ENCODE results near the gene NOL4L. TPM values are rescaled to one million over a fixed set of nuclear protein-coding genes. Genes with fewer than 3 reads are reported as not detected.

Gene NOL4L
- polyA plus RNA-seq, 3 donors, result 1.1 to 30.9 (median 2.8) TPM

GRCh38 chr20:32490942-32491763, 94.0 kb downstream of the NOL4L start:
- Histone ChIP-seq H2AFZ (ENCODE audit: insufficient read depth, low read depth, low read length, poor library complexity, severe bottlenecking) (no peak overlapping the region), H3K4me2 (replicated peaks; ENCODE audit: extremely low read depth, low read length, poor library complexity, severe bottlenecking) (no peak overlapping the region), H4K20me1 (ENCODE audit: insufficient read depth, low read length) (peaks cover 8% of the 10 kb centered on the region), H3K79me2 (ENCODE audit: insufficient read depth, low read length) (no peaks in the 10 kb centered on the region), H3K27me3 (ENCODE audit: control insufficient read depth in 2 of 2, insufficient read depth in 2 of 2, low read length in 2 of 2) (no peaks in the 10 kb centered on the region), H3K9me3 (replicated peaks in 1 of 2; ENCODE audit: control insufficient read depth in 1 of 2, insufficient read depth in 1 of 2, low read length in 2 of 2) (no peaks in the 10 kb centered on the region), H3K4me3 (replicated peaks in 1 of 3; ENCODE audit: low read depth in 2 of 3, low read length in 3 of 3) (no peak overlapping the region), H3K36me3 (replicated peaks in 1 of 2; ENCODE audit: control insufficient read depth in 1 of 2, insufficient read depth in 2 of 2, low read length in 2 of 2) (no peaks in the 10 kb centered on the region), H3K4me1 (ENCODE audit: control insufficient read depth in 1 of 2, insufficient read depth in 2 of 2, low read length in 2 of 2) (peaks cover 6 to 9% of the 10 kb centered on the region in 2 donors), H3K9ac (ENCODE audit: insufficient read depth, low read length, poor library complexity, severe bottlenecking) (no peak overlapping the region), H3K27ac (ENCODE audit: low read depth in 1 of 2, low read length in 2 of 2) (no peak overlapping the region)
- peaks cover 0 to 2% (median 0%) of the 10 kb centered on the region in 7 donors for H3K9me3 Mint-ChIP-seq
- H3K4me3 Mint-ChIP-seq, result no peak overlapping the region
- no peak overlapping the region for H3K27ac Mint-ChIP-seq
- H3K36me3 Mint-ChIP-seq, result peaks cover 4 to 7% of the 10 kb centered on the region in 2 donors
- H3K4me1 Mint-ChIP-seq, result peaks cover 15% of the 10 kb centered on the region
- no peak for TF ChIP-seq CTCF (IDR thresholded peaks at IDR 0.05)
- DNase-seq, result no peak
- intact Hi-C loops (cut with micrococcal nuclease), result no loop called here
- peaks cover 0 to 3% (median 2%) of the 10 kb centered on the region in 3 donors for H3K27me3 Mint-ChIP-seq (ENCODE audit: low read depth in 3 of 3)
- WGBS (ENCODE audit: insufficient coverage), result 97% methylated on average over 11 of the region's 14 CpGs

GRCh38 chr20:32488066-32488838, 96.9 kb downstream of the NOL4L start:
- DNase-seq, result no peak
- Histone ChIP-seq H3K27me3 (ENCODE audit: control insufficient read depth in 2 of 2, insufficient read depth in 2 of 2, low read length in 2 of 2) (no peaks in the 10 kb centered on the region), H3K27ac (ENCODE audit: low read depth in 1 of 2, low read length in 2 of 2) (no peak overlapping the region), H3K9me3 (replicated peaks in 1 of 2; ENCODE audit: control insufficient read depth in 1 of 2, insufficient read depth in 1 of 2, low read length in 2 of 2) (no peaks in the 10 kb centered on the region), H3K4me1 (ENCODE audit: control insufficient read depth in 1 of 2, insufficient read depth in 2 of 2, low read length in 2 of 2) (peaks cover 17 to 24% of the 10 kb centered on the region in 2 donors), H3K4me3 (replicated peaks in 1 of 3; ENCODE audit: low read depth in 2 of 3, low read length in 3 of 3) (no peak overlapping the region), H3K79me2 (ENCODE audit: insufficient read depth, low read length) (no peaks in the 10 kb centered on the region), H3K9ac (ENCODE audit: insufficient read depth, low read length, poor library complexity, severe bottlenecking) (no peak overlapping the region), H2AFZ (ENCODE audit: insufficient read depth, low read depth, low read length, poor library complexity, severe bottlenecking) (no peak overlapping the region), H3K36me3 (replicated peaks in 1 of 2; ENCODE audit: control insufficient read depth in 1 of 2, insufficient read depth in 2 of 2, low read length in 2 of 2) (no peaks in the 10 kb centered on the region), H4K20me1 (ENCODE audit: insufficient read depth, low read length) (peaks cover 2% of the 10 kb centered on the region), H3K4me2 (replicated peaks; ENCODE audit: extremely low read depth, low read length, poor library complexity, severe bottlenecking) (no peak overlapping the region)
- intact Hi-C loops (cut with micrococcal nuclease), result loop anchor here in 1 of 2 donors (10.0 kb wide), 1 partner anchor 283 kb away; the partner anchor contains the start of genes PLAGL2 and POFUT1
- TF ChIP-seq CTCF (IDR thresholded peaks at IDR 0.05), result no peak
- peaks cover 22% of the 10 kb centered on the region for H3K4me1 Mint-ChIP-seq
- H3K27ac Mint-ChIP-seq, result peak overlapping the region in 1 of 7 donors; percentile 80
- WGBS (ENCODE audit: insufficient coverage), result 98% methylated on average over 4 of the region's 7 CpGs
- H3K27me3 Mint-ChIP-seq (ENCODE audit: low read depth in 3 of 3), result peaks cover 0 to 3% (median 3%) of the 10 kb centered on the region in 3 donors
- H3K4me3 Mint-ChIP-seq, result no peak overlapping the region
- H3K9me3 Mint-ChIP-seq, result peaks cover 0 to 2% (median 0%) of the 10 kb centered on the region in 7 donors
- peaks cover 4 to 6% of the 10 kb centered on the region in 2 donors for H3K36me3 Mint-ChIP-seq

Data from CD14-positive monocyte (primary cell).